NCI-H446 treated with DMSO at 0.1 percent for 48 hours (cell line): Measurements from ENCODE around the gene BPHL.
"Not testable (repeated sequence)": the region's sequence is repeated elsewhere in the genome, so short reads cannot be mapped to it uniquely, and the experiment has no call there.

ENCODE experiments used
- DNase-seq: peaks from one replicate; lab custom pipeline; 2025; lab: John Stamatoyannopoulos, UW

Gene BPHL

DNA sequence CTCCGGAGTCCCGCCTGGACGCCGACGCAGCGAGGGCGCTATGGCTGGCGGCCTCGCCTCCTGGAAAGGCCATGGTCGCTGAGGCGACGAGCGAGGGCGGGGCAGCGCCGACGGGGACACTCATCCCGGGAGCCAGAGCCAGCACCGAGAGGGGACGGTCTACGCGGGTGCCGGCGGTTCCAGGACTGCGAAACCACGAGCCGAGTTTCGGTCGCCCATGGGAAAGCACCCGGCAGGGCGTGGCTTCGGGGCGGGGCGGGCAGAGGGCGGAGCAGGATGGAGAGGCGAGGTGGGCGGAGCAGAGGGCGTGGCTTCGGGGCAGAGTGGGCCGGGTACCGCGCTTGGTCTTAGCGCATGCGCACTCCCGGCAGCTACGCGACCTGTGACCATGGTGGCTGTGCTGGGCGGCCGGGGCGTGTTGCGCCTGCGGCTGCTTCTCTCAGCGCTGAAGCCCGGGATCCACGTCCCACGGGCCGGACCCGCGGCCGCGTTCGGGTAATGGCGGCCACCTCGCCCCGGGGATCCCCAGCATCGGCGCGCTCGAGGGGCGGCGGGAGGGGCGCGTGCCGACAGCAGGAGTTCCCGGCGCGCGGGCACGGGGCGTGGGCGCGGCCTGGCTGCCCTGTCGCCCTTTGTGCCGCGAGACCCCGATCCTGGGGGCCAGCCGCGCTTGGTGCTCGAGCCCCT, at the start of gene BPHL:
Gene BPHL (plus strand): TSS at position 359 of the 687 bp plus-strand sequence. CDS start 30 bp downstream, at position 389.
- peak; percentile 84 for DNase-seq

DNA sequence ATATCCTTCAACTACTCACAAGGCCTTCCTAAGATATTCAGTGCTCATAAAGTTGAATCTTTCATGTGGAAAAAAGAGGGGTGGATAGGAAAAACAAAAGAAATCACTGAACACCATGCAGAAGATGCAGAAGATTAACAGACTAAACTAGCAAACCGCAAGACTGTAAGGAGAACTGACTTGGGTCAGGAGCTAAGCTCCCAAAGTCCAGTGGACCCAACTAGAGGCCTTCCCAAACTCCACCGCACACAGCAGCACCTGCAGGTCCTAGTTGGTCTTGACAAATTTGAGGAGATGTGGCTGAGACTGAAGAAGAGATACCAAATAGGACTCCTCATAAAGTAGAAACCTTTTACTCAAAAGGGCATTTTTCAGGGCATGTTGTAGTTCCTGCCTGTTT, 46.9 kb upstream of the BPHL start:
- DNase-seq, result no peak

DNA sequence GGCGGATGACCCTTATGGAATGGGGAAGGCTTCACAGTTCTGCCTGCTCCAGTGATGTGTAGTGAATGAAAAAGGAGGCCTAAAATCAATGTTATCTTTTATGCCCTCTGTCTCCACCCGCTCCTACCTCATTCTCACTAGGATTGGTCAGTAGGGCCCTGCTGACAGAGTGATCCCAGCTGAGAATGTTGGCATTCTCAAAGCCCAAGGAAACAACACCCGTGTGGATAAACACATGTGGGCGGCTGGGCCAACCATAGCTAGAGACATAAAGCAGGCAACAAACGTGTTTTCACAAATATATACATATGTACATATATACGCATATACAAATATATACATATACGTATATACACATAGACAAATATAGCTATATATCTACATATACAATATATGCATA, 45.7 kb upstream of the BPHL start:
- DNase-seq, result no peak

DNA sequence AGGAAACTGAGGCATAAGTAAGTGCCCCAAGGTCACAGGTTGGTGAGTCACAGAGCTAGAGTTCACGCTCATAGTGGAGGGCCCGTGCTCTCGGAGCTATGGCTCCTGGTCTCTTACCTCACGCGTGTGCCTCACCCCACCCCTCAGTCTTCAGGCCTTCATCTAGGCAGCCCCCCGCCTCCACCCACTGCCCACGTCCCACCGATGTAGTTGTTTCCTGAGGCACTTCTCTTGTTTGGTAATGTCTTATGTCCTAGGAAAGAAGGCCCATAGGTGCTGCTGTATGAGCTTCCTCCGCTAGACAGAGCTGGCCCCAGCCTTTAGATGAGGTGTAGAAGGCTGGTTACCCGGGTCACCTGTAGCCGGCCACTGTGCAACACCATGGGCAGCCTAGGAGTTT, 45.1 kb upstream of the BPHL start:
- DNase-seq, result no peak

- DNase-seq, result no peak
These were observed 42.8 kb upstream of the BPHL start for GRCh38 chr6:3075772-3076113.

DNA sequence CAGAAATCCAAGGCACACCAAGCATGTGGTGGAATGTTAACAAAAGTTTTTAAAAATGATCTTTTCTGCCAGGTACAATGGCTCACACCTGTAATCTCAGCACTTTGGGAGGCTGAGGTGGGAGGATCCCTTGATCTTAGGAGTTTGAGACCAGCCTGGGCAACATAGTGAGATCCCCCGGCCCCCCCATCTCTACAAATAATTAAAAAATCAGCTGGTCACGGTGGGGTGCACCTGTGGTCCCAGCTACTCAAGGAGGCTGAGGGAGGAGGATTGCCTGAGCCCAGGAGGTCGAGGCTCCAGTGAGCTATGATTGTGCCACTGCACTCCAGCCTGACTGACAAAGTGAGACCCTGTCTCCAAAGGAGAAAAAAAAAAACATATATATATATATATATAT, 42.2 kb upstream of the BPHL start:
- DNase-seq, result no peak

- DNase-seq, result no peak
These were observed 41.1 kb upstream of the BPHL start for GRCh38 chr6:3077430-3077829.

DNA sequence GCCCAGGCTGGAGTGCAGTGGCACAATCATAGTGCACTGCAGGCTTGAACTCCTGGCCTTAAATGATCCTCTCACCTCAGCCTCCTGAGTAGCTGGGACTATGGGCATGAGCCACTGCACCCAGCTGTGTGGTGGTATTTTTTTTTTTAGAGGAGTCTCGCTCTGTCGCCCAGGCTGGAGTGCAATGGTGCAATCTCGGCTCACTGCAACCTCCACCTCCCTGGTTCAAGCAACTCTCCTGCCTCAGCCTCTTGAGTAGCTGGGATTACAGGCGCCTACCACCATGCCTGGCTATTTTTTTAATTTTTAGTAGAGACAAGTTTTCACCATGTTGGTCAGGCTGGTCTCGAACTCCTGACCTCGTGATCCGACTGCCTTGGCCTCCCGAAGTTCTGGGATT, 39.6 kb upstream of the BPHL start:
- DNase-seq, result not testable (repeated sequence)

- no peak for DNase-seq
These were observed 38.8 kb upstream of the BPHL start for GRCh38 chr6:3079682-3080081.

- no peak for DNase-seq
These were observed 36.6 kb upstream of the BPHL start for GRCh38 chr6:3081960-3082359.

DNA sequence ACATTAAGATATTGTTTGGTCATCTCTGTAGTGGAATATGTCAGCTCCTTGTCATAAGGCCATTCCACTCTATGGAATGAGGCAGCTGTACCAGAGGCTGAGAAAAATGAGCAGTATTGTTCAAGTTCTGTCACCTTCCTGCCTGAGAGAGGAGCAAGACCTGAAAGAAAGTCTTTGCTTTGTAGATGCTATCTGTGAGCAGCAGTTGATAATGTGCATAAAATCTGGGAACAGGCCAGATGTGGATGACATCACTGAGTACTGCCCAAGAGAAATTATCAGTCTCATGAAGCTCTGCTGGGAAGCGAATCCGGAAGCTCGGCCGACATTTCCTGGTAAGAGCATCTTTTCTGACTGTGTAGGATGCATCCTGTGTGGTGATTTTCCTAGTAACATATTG, 33.4 kb upstream of the BPHL start:
- DNase-seq, result no peak

DNA sequence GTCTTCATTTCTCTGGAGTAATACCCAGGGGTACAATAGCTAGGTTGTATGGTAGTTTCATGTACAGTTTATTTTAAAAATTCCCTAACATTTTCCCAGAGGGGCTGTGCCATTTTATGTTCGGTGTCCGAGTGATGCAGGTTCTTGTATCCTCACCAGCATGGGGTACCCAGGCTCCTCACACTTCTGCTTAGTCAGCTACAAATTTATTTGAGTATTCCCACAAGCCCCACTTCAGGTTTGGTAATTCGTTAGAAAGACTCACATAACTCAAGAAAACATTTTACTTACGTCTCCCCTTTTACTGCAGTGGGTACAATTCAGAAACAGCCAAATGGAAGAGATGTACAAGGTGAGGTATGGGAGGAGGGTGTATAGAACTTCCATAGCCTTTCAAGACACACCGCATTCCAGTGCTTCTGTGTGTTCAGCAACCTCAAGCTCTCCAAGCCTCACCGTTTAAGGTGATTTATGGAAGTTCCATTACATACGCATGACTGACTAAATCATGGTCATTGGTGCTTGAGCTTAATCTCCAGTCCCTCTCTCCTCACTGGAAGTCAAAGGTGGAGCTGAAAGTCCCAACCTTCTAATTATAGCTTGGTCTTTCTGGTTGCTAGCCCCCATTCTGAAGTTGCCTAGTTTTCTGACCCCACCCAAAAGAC, 32.1 kb upstream of the BPHL start:
- no peak for DNase-seq

DNA sequence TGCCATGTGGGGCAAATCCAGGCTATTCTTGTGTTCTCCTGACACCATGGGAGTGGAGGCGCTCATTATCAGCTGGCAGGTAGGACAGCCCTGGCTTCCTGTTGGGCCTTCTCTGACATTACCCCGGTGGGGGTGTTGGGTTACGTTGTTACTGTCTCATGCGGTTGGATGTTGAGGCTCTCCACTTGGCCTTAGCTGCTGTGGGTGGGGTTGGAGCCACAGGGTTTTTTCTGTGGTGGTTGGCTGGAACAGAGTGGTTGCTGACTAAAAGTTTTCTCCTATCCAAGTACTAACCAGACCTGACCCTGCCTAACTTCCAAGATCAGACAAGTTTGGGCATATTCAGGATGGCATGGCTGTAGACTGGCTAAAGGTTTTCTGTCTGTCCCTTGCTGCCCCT, 30.1 kb upstream of the BPHL start:
- DNase-seq, result no peak

GRCh38 chr6:3088968-3089367, 29.5 kb upstream of the BPHL start:
- DNase-seq, result no peak

DNA sequence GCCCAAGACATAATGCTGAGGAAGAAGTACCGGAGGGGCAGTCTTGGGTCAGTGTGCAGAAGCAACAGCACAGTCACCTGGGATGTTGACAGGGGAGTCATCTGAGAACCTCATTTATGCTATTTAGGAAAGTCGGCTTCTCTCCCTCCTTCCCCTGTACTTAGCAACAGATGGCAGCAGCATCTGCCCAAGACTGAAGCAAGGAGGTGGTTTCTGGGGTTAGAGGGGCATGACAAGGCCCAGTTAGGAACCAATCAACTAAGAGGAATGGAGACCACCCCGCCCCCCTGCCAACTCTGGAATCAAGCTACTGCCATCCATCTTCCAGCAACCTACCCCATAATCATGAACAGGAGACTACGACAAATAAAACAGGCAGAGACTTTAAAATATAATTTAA, 28.5 kb upstream of the BPHL start:
- no peak for DNase-seq

- DNase-seq, result no peak
These were observed 23.7 kb upstream of the BPHL start for GRCh38 chr6:3094815-3095214.

GRCh38 chr6:3102875-3103274, 15.6 kb upstream of the BPHL start:
- DNase-seq, result no peak

DNA sequence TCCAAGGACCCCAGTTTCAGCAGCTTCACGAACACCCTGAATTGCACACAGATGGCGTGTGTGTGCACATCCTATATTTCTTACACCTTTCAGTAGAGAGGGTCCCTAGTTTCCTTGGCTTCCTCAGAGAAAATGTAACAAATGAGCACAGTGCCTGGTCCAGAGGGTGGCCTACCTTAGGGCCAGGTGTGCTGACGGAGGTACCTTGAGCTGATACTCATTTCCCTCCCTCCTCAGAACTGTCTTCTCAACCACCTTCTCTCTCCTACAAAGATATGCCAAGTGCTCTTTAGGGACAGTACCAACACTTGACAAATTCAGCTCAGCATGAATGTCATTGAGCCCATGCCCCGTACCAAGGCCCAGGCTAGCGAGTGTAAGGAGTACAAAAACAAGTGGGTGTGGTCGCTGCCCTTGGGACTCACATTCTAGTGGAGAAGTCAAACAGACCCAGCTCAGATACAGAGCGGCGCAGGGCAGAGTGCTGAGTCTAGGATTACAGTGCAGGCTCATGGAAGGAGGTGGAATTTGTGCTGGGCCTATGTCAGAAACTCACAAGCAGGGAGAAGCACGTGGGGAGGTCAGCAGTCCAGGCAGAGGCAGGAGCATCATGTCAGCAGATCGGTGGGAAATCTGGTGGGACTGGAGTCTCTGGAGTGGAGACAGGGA, 9.6 kb upstream of the BPHL start:
- DNase-seq, result no peak

- no peak for DNase-seq
These were observed 8.8 kb upstream of the BPHL start for GRCh38 chr6:3109761-3110160.

DNA sequence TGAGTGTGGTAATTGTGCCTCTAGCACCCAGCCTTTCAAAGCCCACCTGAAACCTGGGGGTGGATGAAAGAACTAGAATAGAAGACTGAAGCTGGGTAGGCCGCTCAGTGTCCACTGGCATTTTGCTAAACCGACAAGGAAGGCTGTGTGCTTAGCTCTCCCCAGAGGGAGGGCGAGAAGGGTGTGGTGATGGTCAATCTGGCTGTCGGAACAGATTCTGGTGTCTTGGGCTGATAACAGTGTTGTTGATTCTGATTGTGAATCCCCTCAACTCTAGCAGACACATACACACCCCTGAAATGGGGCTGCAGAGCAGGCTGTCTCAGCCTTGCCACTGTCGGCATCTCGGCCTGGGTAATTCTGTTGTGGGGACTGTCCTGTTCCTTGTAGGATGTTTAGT, 4.1 kb upstream of the BPHL start:
- DNase-seq, result no peak

DNA sequence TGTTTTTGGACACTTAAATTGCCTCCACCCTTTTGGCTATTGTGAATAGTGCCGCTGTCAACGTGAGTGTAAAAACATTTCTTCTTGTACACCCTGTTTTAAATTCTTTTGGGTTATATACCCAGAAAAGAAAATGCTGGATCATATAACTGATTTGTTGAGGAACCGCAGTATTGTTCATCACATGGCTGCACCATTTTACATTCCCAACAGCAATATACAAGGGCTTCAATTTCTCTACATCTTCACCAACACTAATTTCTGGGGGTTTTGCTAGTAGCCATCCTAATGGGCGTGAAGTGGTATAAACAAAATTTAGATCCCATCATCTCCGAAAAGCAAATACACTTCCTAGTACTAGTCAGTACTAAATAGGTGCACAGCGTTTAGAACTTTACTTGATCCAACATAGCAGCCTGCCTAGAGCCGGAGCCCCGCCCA, 579 bp upstream of the BPHL start:
- no peak for DNase-seq

DNA sequence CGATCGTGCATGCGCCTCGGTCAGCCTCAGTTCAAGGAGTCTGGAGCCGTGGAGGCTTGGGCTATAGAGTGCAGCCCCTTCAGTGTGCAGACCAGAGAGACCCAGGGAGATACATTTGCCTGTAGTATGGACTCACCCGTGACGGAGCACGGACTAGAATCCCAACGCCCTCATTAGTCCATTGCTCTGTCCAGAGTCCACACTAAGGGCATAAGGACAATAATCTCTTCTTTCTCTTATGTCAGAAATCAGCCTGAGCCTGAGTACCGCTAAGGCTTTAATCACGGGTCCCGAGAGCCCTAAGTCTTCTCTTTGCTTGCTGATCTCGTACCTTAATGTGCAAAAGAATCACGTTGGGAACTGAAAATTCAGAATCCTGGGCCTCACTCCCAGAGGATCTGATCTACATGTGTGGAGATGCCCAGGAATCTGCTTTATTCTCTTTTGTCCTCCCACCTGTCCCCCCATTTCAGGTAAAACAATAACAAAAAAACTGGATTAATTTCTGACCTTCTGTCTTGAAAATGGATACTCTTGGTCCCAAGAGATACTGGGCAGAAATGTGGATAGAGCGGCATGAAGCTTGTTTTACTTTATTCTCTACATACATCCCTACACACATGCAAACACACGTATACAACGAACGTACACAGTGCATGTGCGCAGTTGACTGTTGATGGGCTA, 671 bp downstream of the BPHL start:
- DNase-seq, result no peak

GRCh38 chr6:3120765-3121089, 2.2 kb downstream of the BPHL start:
- DNase-seq, result no peak
